HG02973 (cell line): ENCODE data around the gene UTS2B.

Experiments
- ATAC-seq: cut with Tn5 transposase; IDR thresholded peaks from one replicate; pipeline ENCODE4 v1.9.1; 2021; ENCODE audit warnings: moderate library complexity; ENCODE audit not compliant: unreplicated experiment

UTS2B gene

DNA sequence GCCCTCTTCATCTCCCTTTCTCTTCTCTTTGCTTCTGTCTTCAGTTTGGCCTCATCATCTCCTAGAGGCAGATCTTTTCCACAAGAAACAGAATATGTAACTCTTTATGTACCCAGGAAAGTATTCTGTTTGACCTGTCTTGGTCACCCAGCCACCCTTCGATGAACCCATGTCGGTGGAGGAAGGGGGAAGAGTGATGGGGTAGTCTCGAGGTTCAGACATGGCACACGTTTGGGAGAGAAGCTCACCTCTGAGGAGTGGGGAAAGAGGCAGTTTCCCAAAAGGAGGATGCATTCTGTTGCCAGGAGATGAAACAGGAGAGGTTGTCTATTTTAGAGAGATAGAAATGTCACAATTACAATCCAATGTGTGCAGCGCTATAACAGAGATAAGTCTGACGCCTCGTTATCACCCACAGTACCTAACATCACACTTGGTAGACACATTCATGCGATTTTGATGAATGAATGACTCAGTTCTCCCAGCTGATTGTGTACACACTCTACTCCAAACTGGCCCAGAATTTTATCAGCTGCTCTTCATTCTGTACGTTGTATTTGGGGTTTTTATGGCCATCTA, 1.9 kb downstream of the UTS2B start:
- no peak for ATAC-seq

DNA sequence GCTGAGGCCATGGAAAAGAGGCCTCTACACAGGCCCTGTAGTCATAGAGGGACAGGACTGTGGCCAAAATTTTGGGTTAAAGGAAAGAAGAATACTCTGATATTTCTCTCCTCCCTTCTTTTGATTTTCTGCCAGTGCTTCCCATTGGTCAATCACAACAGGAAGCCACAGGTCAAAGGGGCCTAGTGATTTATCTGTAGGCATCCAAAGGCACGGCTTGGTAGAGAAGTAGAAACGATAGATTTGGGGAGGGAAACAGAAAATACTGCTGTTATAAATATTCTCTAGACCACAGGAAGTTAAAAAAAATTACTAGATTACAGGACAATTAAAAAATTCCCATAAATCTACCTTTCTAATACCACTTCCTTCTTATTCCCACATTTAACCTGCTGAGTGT, 2.8 kb downstream of the UTS2B start:
- no peak for ATAC-seq

DNA sequence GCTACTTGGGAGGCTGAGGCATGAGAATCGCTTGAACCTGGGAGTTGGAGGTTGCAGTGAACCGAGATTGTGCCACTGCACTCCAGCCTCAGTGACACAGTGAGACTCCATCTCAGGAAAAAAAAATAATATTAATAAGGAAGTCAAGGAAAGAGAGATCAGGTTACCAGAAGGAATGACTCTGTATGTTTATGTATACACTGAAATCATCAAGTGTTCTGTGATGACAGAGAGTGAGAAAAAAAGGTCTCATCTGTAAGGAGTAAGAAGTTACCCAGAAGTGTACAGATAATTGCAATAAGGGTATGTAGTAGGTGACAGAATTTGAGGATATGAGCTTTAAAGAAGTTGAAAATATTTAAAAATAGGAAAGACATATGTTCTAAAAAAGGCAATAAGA, 5.4 kb downstream of the UTS2B start:
- ATAC-seq = no peak

DNA sequence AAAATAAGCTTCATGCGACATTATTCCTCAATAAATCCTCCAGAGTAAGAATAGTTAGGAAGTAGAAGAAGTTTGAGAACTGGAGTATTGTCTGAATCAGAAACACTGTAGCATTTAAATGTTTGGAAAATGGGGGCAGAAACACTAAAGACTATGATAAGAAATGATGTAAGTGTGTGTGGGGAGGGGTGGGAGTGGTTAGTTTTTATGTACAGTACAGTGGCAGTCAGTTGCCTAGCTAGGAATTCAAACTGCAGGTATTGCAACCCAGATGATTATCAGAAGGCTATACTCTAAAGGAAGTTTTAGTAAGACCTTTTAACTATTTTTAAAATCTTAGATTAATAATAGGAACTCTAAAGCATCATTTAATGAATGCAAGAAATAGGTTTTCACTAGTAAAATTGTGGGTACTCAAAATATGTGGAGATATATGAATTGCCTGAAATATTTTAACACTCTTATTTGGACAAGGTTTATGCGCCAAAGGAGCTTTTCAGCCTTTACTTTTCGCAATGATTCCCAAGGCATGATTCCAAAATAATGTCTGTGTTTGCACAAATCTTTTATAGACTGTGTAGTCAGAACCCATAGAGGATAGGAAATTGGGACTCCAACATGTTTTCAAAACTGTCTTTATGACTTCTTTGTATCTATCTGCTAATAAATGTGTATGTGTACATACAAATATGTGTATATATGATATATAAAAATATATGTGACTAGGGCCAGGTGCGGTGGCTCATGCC, 9.1 kb downstream of the UTS2B start:
- ATAC-seq = no peak

DNA sequence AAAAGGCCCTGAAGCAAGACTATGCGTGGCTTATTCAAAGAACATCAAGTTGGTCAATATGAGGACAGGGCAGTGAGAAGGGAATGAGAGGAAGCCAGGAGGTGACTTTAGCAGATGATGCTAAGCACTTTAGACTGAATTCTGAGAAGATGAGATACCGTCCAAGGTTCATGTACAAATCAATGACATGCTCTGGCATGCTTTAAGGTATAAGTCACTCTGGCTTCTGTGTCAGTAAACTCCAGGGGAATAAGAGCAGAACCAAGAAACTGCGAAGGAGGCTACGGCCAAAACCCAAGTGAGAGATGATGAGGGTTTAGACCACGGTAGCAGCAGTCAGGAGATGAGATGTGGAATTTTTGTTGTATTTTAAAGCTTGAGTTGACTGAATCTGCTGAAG, 10.0 kb downstream of the UTS2B start:
- ATAC-seq = no peak

DNA sequence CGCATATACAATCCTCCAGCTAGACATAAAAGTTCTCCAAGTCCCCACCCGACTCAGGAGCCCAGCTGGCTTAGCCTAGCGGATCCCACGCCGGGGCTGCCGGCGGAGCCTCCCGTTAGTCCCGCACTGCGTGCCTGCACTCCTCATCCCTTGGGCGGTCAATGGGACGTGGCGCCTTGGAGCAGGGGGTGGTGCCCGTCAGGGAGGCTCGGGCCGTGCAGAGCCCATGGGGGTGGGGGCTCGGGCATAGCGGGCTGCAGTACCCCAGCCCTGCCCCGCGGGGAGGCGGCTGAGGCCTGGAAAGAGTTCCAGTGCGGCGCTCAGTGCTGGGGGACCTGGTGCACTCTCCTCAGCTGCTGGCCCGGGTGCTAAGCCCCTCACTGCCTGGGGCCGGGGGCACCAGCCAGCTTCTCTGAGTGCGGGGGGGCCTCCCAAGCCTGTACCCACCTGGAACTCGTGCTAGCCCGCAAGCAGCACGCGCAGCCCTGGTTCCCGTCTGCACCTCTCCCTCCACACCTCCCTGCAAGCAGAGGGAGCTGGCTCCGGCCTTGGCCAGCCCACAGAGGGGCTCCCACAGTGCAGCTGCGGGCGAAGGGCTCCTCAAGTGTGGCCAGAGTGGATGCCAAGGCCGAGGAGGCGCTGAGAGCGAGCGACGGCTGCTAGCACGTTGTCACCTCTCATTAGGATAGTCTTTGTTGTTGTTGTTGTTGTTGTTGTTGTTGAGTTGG, 13.3 kb downstream of the UTS2B start:
- ATAC-seq = no peak

DNA sequence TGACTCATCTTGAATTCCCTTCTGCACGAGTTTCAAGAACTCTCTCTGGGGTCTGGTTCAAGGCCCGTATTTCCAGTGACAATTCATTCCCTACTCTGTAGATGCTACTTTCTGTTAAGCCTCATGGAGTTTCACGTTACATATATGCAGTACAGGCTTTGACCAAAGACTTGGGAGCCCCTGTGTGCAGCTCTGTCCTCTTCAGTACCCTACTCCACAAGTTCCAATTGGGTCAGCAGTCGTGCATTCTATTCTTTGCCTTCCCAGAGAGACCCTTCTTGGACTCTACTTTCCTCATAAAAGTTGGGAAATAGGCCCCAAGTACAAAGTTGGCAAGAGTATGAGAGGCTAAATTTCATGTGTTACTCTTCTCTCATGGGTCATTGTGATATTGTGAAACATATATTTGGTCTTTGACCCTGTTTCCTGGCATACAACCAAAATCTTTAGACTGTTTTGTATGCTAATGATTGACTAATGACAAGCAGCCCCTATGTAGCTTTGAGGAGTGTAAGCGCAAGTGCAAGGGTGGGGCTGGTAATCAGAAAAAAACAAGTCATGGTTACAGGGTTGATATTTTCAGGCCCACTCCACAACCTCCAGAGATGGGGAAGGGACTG, 16.1 kb downstream of the UTS2B start:
- no peak for ATAC-seq

DNA sequence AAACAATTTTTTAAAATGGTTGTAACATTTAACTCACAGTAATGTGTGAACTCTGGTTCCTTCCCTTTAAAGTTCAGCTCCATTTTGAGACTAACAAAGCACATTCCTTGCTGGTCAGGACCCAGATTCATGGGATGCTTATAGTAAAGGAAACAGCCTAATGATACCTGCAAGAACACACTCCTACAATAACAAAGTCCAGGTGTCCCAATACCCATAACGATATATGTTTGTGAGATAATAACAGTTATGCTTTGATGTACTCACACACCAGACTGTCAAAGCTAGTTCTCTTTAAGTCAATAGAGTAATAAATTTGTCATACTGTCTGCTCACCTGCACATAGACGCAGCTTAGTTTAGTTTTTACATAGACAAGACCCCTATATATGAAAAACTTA, 17.0 kb downstream of the UTS2B start:
- no peak for ATAC-seq

DNA sequence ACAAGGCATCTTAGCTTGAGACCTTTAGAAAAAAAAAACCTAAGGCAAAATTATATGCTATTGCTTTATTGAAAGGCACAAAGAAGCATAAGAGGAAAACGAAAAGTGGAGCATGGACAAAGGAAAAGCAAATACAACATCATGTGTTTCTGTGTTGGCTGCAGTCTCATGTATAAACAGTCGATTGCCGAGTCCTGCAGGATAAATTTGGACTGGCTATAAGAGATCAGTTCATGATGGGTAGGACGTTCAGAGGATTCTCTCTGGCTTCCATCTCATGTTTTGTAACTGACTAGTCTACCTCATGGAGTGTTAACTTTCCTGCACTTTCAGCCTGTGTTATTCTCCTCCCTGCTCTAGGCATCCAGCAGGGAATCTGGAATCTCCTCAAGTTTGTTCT, 23.0 kb downstream of the UTS2B start:
- ATAC-seq = no peak

DNA sequence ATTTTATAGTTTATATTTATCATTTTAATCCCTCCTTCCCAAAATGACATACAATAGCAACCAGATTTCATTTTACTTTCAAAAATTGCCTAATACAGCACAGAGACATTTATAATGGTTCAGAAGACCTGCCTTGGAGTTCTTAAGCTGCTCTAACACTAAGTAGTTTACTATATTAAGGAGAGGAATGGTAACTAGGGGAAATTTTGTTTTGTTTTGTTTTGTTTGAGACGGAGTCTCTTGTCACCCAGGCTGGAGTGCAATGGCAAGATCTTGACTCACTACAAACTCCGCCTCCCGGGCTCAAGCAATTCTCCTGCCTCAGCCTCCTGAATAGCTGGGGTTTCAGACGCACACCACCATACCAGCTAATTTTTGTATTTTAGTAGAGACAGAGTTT, 23.9 kb downstream of the UTS2B start:
- no peak for ATAC-seq

DNA sequence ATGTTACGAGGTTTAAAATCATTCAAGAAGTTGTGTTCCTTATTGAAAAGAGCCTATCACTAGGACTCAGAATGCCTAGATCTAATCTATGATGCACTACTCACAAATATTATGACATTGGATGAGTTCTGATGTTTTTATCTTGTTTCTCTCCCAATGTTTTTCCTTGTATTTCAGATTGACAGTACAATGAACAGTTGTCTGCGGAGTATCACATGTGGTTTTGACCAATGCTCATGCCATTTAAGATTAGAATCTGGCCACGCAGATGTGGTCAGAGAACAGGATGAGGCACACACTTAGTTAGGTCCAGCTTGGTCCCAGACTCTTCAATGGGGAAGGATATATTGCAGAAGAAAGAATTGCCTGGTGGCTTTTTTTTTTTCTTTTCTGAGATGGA, 26.7 kb downstream of the UTS2B start:
- ATAC-seq = no peak

DNA sequence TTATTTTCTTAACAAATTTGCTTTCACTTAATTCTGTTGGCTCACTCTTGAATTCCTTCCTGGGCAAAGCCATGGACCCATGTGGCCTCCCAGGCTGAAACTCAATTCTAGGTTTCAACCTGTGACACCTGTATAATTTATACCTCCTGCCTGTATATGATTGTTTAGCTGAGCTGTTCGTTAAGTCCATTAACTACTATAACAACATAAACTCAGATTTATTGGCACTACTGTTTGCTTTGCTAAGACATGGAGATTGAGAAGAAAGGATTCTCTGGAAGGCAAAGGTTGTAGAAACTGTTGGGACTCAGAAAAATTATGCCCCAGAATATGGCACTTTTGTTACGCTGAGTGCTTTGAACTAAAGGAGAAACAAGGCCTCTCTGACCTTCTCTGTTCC, 27.9 kb downstream of the UTS2B start:
- ATAC-seq = no peak

DNA sequence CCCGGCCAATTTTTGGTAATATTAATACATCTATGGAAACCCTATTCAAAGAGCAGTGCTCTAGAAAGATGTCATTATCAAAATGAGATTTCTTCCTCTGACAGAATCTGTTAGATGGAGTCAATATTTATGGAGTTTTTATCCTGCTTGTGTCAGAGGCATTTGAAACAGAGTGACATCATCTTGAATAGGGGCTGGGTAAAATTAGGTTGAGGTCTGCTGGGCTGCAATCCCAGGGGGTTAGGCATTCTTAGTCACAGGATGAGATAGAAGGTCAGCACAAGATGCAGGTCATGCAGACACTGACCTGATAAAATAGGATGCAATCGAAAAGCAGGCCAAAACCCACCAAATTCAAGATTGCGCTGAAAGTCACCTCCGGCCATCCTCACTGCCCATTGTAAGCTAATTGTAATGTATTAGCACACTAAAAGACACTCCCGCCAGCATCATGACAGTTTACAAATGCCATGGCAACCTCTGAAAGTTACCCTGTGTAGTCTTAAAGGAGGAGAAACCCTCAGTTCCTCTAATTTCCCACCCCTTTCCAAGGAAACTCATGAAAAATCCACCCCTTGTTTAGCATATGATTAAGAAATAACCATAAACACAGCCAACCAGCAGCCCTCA, 28.4 kb downstream of the UTS2B start:
- no peak for ATAC-seq

DNA sequence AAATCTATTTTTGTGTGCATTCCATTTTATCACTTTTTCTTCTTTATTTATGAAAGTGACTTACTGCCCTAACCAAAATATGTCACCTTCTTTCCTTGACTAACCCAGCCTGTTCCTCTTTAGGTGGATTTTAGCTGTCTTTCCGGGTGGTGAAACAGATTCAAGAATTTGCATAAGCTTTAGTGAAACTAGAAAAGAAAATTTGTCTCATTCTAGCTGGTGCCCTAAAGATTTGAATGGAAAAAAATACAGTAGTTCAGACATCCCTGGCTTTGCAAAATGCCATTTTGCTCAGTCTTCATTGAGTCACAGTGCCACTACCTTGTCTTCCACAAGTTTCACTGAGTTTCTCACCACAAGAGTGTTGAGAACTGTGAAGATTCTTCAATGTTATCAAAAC, 29.3 kb downstream of the UTS2B start:
- ATAC-seq = peak; percentile 83

DNA sequence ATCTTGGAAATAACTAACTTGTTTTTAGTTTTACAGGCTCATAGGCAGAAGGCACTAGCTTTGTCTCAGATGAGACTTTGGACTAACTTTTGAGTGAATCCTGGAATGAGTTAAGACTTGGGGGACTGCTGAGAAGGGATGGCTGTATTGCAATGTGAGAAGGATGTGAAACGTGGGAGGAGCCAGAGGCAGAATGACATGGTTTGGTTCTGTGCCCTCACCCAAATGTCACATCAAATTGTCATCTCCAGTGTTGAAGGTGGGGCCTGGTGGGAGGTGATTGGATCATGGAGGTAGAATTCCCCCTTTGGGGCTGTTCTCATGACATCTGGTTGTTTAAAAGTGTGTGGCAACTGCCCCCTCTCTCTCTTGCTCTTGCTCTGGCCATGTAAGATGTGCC, 29.9 kb downstream of the UTS2B start:
- ATAC-seq = no peak

DNA sequence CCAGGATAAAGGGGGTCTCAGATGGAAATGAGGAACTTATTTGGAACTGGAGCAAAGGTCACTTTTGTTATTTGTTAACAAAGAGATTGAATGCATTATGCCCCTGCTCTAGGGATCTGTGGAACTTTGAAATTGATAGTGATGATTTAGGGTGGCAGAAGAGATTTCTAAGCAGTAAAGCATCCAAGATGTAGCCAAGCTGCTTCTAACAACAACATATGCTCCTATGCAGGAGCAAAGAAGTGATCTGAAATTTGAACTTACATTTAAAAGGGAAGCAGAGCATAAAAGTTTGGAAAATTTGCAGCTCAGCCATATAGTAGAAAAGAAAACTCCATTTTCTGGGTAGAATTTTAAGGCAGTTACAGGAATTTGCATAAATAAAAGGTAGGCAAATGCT, 31.5 kb downstream of the UTS2B start:
- ATAC-seq = no peak

DNA sequence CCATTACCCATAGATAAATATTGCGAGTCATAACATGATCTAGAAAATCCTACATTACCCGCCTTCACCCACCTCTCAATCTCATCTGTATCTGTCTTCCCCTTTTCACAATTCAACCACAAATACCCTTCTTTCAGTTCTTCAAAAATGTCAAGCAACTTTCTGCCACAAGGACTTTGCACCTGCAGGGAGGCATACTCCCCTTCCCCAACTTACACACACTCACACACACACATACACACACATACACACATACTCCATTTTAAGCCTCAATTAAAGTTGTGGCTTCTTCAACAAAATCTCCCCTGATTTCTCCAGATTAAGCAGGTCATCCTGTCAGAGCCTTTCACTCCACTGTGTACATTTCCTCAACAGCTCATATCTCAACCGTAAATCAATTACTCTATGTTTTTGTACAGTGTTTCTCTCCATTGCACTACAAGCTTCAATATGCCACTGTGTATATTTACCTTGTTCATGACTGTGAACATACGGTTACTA, 34.2 kb downstream of the UTS2B start:
- ATAC-seq = peak; percentile 86

DNA sequence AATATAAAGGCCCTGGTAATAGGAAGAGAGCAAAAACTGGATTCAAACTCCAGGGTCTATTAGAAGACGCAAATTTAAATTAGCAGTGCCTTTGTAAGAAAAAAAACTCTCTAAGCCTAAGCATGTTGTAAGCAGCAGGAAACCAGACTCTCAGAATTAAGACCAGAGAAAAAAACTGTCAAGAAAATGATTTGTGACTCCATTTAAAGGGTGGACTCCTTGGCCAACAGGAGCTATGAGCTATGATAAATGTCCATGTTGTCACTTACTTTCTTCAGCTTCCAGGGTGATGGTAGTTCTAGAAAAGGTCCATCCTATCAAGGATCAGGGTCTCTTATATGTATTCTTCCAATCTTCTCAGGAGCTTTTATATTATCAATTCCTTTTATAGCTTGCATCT, 36.0 kb downstream of the UTS2B start:
- ATAC-seq = no peak

DNA sequence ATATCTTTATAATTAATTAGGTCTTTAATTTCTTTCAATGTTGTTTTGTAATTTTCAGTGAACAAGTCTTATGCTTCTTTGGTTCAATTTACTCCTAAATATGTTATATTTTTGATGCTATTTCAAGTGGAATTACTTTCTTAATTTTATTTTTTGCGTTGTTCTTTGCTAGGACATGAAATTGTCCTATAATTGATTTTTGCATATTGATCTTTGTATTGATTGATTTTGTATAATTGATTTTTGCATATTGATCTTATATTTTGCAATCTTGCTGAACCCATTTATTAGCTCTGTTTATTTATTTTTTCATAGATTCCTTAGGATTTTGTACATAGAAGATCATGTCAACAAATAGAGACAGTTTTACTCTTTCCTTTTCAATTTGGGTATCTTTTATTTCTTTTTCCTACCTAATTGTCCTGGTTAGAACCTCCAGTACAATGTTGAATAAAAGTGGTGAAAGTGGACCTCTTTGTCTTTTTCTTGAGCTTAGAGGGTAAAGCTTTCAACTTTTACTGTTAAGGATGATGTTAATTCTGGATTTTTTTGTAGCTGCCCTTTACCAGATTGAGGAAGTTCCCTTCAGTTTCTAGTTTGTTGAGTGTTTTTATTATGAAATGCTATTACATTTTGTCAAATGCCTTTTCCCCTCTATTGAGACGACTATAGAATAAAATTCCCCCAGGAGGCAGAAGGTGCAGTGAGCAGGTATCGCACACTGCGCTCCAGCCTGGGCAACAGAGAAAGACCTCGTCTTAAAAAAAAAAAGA, 37.9 kb downstream of the UTS2B start:
- ATAC-seq = no peak

DNA sequence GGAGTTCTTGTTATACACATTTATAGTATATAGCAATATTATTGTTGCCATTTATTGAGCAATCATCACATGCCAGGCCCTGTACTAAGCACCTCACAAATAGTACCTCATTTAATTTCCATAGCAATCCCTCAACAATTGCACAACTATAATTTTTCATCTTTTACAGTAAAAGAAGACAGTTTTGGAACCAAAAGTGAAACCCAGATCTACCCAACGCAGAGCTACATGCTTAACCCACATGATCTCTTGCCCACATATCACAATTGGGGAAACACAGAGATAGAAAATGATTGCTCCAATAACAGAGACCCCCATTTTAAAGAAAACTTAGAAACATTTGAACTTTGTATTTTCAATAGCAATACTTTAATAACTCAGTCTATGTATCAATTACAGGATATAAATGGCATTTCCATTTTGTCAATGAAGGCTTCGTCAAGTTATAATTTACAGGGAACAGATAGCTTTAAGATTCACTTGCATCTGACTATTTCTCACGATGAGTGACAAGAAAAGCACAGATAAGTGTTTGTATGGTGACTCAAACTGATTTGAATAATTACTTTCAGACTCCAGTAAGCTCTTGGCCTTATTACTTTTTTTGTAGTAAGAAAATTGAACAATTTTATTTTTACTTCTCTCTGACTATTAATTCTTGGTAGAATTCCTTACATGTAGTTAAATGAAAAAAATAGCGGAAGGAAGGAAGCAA, 39.9 kb downstream of the UTS2B start:
- ATAC-seq = peak; percentile 86
